GOT3 (cell line): ENCODE results near the gene TAB3.
"Not testable (repeated sequence)": the region's sequence is repeated elsewhere in the genome, so short reads cannot be mapped to it uniquely, and the experiment has no call there.

Experiments used
- DNase-seq: peaks from one replicate; lab custom pipeline; 2025; ENCODE audit warnings: mixed read lengths; lab: John Stamatoyannopoulos, UW

The TAB3 gene

GRCh38 chrX:30814978-30815377, 74.1 kb downstream of the TAB3 start:
- DNase-seq = no peak

- DNase-seq = no peak
These were observed 76.7 kb downstream of the TAB3 start for GRCh38 chrX:30812326-30812725.

GRCh38 chrX:30806187-30806728, 82.8 kb downstream of the TAB3 start:
- no peak for DNase-seq

GRCh38 chrX:30804462-30804861, 84.6 kb downstream of the TAB3 start:
- DNase-seq = no peak

GRCh38 chrX:30800901-30801300, 88.2 kb downstream of the TAB3 start:
- DNase-seq = no peak

GRCh38 chrX:30799327-30799726, 89.7 kb downstream of the TAB3 start:
- DNase-seq = no peak

GRCh38 chrX:30798810-30799209, 90.2 kb downstream of the TAB3 start:
- DNase-seq = no peak

GRCh38 chrX:30797301-30797700, 91.8 kb downstream of the TAB3 start:
- DNase-seq = not testable (repeated sequence)

- DNase-seq = no peak
These were observed 92.8 kb downstream of the TAB3 start for GRCh38 chrX:30795981-30796958.

GRCh38 chrX:30794497-30794896, 94.6 kb downstream of the TAB3 start:
- no peak for DNase-seq

- DNase-seq = no peak
These were observed 95.3 kb downstream of the TAB3 start for GRCh38 chrX:30793767-30794103.

GRCh38 chrX:30793075-30793766, 95.8 kb downstream of the TAB3 start:
- DNase-seq = no peak

- DNase-seq = no peak
These were observed 97.5 kb downstream of the TAB3 start for GRCh38 chrX:30791296-30792278.

- no peak for DNase-seq
These were observed 102.0 kb downstream of the TAB3 start for GRCh38 chrX:30787012-30787411.

- no peak for DNase-seq
These were observed 102.7 kb downstream of the TAB3 start for GRCh38 chrX:30786374-30786773.

GRCh38 chrX:30781711-30782444, 107.2 kb downstream of the TAB3 start:
- no peak for DNase-seq

- no peak for DNase-seq
These were observed 109.5 kb downstream of the TAB3 start for GRCh38 chrX:30779453-30780030.

- no peak for DNase-seq
These were observed 111.5 kb downstream of the TAB3 start for GRCh38 chrX:30777575-30777974.
